K562 (cell line): ENCODE measurements around the gene DIP2A.

ENCODE experiments used
- ATF3 ChIP-seq, 2 experiments: fragments of 450-650 bp in 1 of 2; sonication (generic) in 1 of 2; formaldehyde crosslinking in 1 of 2; IDR thresholded peaks in 1 of 2; conservative IDR thresholded peaks in 1 of 2; 2 replicates each; pipeline versions ENCODE4 v1.6.1 to v1.8.1; 2016 to 2023; ENCODE audit warnings: mild to moderate bottlenecking in 2 of 2, moderate library complexity in 2 of 2, inconsistent platforms in 1 of 2, missing genetic modification reagents in 1 of 2
- CTCF ChIP-seq, 3 experiments: IDR thresholded peaks in 2 of 3; conservative IDR thresholded peaks in 1 of 3; 2 replicates each; pipeline ENCODE4 v1.5.1; 2011 to 2012; ENCODE audit warnings: low read length in 3 of 3, mild to moderate bottlenecking in 3 of 3, control low read depth in 2 of 3, improper control_type of control experiment in 1 of 3, inconsistent platforms in 1 of 3, low read depth in 1 of 3, mixed read lengths in 1 of 3, moderate library complexity in 1 of 3; ENCODE audit not compliant: insufficient read depth in 2 of 3
- FOXK2 ChIP-seq, 2 experiments: fragments of 450-650 bp; IDR thresholded peaks in 1 of 2; conservative IDR thresholded peaks in 1 of 2; 2 replicates each; pipeline ENCODE4 v1.6.1; 2016; ENCODE audit warnings: low read depth in 2 of 2, mild to moderate bottlenecking in 1 of 2
- FOXO4 ChIP-seq: fragments of 450-650 bp; formaldehyde crosslinking; IDR thresholded peaks from 2 replicates; pipeline ENCODE4 v1.4.0; 2020; ENCODE audit warnings: mild to moderate bottlenecking, moderate library complexity
- HMG20B ChIP-seq: fragments of 250-450 bp; sonication (Bioruptor Pico); IDR thresholded peaks from 2 replicates; pipeline ENCODE4 v1.5.0; 2021; ENCODE audit warnings: mild to moderate bottlenecking
- JUND ChIP-seq, 2 experiments: IDR thresholded peaks; 2 replicates in 1 of 2; 3 replicates in 1 of 2; pipeline ENCODE4 v1.6.1; 2011; ENCODE audit warnings: borderline replicate concordance in 2 of 2, low read depth in 2 of 2, low read length in 2 of 2, improper control_type of control experiment in 1 of 2, missing biosample characterization in 1 of 2, missing genetic modification characterization in 1 of 2, missing genetic modification reagents in 1 of 2
- KLF10 ChIP-seq: fragments of 250-450 bp; sonication (Bioruptor Pico); IDR thresholded peaks from 2 replicates; pipeline ENCODE4 v1.6.1; 2021; ENCODE audit warnings: matching md5 sums
- MTA2 ChIP-seq: fragments of 450-650 bp; IDR thresholded peaks from 2 replicates; pipeline ENCODE4 v1.6.1; 2016; ENCODE audit warnings: low read depth
- MYC ChIP-seq, 2 experiments: fragments of 250-450 bp in 1 of 2; sonication (Bioruptor Pico) in 1 of 2; IDR thresholded peaks; 2 replicates each; pipeline versions ENCODE4 v1.5.1 to v1.6.1; 2012 to 2021; ENCODE audit warnings: low read depth in 2 of 2, borderline replicate concordance in 1 of 2, improper control_type of control experiment in 1 of 2, low read length in 1 of 2, mild to moderate bottlenecking in 1 of 2, moderate library complexity in 1 of 2
- POLR2A ChIP-seq: fragments of 450-650 bp; conservative IDR thresholded peaks from 2 replicates; pipeline ENCODE4 v1.6.1; 2016
- VEZF1 ChIP-seq: fragments of 200-800 bp; sonication (Bioruptor generic); IDR thresholded peaks from 2 replicates; pipeline ENCODE4 v1.6.1; 2017; ENCODE audit warnings: missing genetic modification characterization, missing compliant biosample characterization
- ZNF431 ChIP-seq: sonication (generic); formaldehyde crosslinking; IDR thresholded peaks from 2 replicates; pipeline ENCODE4 v1.8.0; 2022; ENCODE audit warnings: mild to moderate bottlenecking, missing genetic modification reagents

- TF ChIP-seq FOXO4 (CRISPR knock-in tag) (no peak), POLR2A (no peak), KLF10 (CRISPR knock-in tag) (no peak), FOXK2 (conservative IDR thresholded peaks at IDR 0.05 in 1 of 2, IDR thresholded peaks at IDR 0.05 in 1 of 2; ENCODE audit: low read depth in 2 of 2) (no peak), VEZF1 (CRISPR knock-in tag) (no peak), ZNF431 (CRISPR knock-in tag) (no peak), CTCF (IDR thresholded peaks at IDR 0.05 in 2 of 3, conservative IDR thresholded peaks at IDR 0.05 in 1 of 3; ENCODE audit: insufficient read depth in 2 of 3, low read depth in 1 of 3, low read length in 3 of 3) (no peak), MTA2 (no peak), JUND (IDR thresholded peaks at IDR 0.05; ENCODE audit: borderline replicate concordance, low read depth, low read length) (no peak), JUND (tag; IDR thresholded peaks at IDR 0.05; ENCODE audit: borderline replicate concordance, low read depth, low read length) (no peak), ATF3 (IDR thresholded peaks at IDR 0.05) (no peak), ATF3 (CRISPR knock-in tag; conservative IDR thresholded peaks at IDR 0.05) (no peak), MYC (IDR thresholded peaks at IDR 0.05; ENCODE audit: low read depth, low read length) (no peak), MYC (CRISPR knock-in tag; IDR thresholded peaks at IDR 0.05; ENCODE audit: borderline replicate concordance, low read depth) (no peak), HMG20B (CRISPR knock-in tag) (no peak)
Observed at GRCh38 chr21:46475296-46475695, 16.6 kb downstream of the DIP2A start.
